Trophoblast cell (in vitro differentiated cells and primary cell): ENCODE measurements around the gene SLIT1.

ENCODE experiments used
- DNase-seq, 2 donors: peaks; one replicate each; pipeline ENCODE4 v3.0.0-alpha.2; 2016
- H2AFZ ChIP-seq: 2 replicates; pipeline ENCODE4 v1.6.1; 2013; ENCODE audit warnings: low read length, moderate library complexity, mild to moderate bottlenecking; ENCODE audit not compliant: insufficient read depth, poor library complexity
- H2AK5ac ChIP-seq: 2 replicates; pipeline ENCODE4 v1.6.1; 2013; ENCODE audit warnings: mild to moderate bottlenecking, low read length
- H2BK120ac ChIP-seq: 2 replicates; pipeline ENCODE4 v1.6.1; 2013; ENCODE audit warnings: low read length, mild to moderate bottlenecking, moderate library complexity; ENCODE audit not compliant: insufficient read depth, poor library complexity
- H2BK12ac ChIP-seq: 2 replicates; pipeline ENCODE4 v1.6.1; 2013; ENCODE audit warnings: mild to moderate bottlenecking, low read length, moderate library complexity
- H2BK5ac ChIP-seq: 2 replicates; pipeline ENCODE4 v1.6.1; 2013; ENCODE audit warnings: low read length, low read depth, moderate library complexity, mild to moderate bottlenecking; ENCODE audit not compliant: poor library complexity
- H3K14ac ChIP-seq: 2 replicates; pipeline ENCODE4 v1.6.1; 2013; ENCODE audit warnings: mild to moderate bottlenecking, low read length
- H3K18ac ChIP-seq: 2 replicates; pipeline ENCODE4 v1.6.1; 2013; ENCODE audit warnings: mild to moderate bottlenecking, low read length
- H3K23ac ChIP-seq: 2 replicates; pipeline ENCODE4 v1.6.1; 2013; ENCODE audit warnings: low read length
- H3K27ac ChIP-seq: 2 replicates; pipeline ENCODE4 v1.5.1; 2013; ENCODE audit warnings: low read depth, mild to moderate bottlenecking, inconsistent platforms, low read length, moderate library complexity
- H3K27me3 ChIP-seq: 2 replicates; pipeline ENCODE4 v1.6.1; 2013; ENCODE audit warnings: inconsistent platforms, mild to moderate bottlenecking, low read length, moderate library complexity; ENCODE audit not compliant: insufficient read depth
- H3K36me3 ChIP-seq, 2 experiments: 1 replicate in 1 of 2; 2 replicates in 1 of 2; pipeline ENCODE4 v1.6.1; 2013; ENCODE audit warnings: low read length in 2 of 2, mild to moderate bottlenecking in 2 of 2, moderate library complexity in 1 of 2; ENCODE audit not compliant: insufficient read depth in 2 of 2, control insufficient read depth in 1 of 2
- H3K4ac ChIP-seq: 2 replicates; pipeline ENCODE4 v1.6.1; 2013; ENCODE audit warnings: low read depth, mild to moderate bottlenecking, low read length, moderate library complexity
- H3K4me1 ChIP-seq, 2 experiments: 1 replicate in 1 of 2; 2 replicates in 1 of 2; pipeline ENCODE4 v1.6.1; 2013; ENCODE audit warnings: low read length in 2 of 2, mild to moderate bottlenecking in 2 of 2, moderate library complexity in 1 of 2; ENCODE audit not compliant: insufficient read depth in 2 of 2, control insufficient read depth in 1 of 2
- H3K4me2 ChIP-seq: 2 replicates; pipeline ENCODE4 v1.6.1; 2013; ENCODE audit warnings: inconsistent platforms, mild to moderate bottlenecking, low read length, moderate library complexity
- H3K4me3 ChIP-seq: 2 replicates; pipeline ENCODE4 v1.5.1; 2013; ENCODE audit warnings: mild to moderate bottlenecking, low read depth, low read length, inconsistent platforms
- H3K79me1 ChIP-seq: one replicate; pipeline ENCODE4 v1.6.1; 2013; ENCODE audit warnings: low read length
- H3K79me2 ChIP-seq: 2 replicates; pipeline ENCODE4 v1.6.1; 2013; ENCODE audit warnings: low read length, mild to moderate bottlenecking; ENCODE audit not compliant: control insufficient read depth, insufficient read depth, poor library complexity
- H3K9ac ChIP-seq: 2 replicates; pipeline ENCODE4 v1.6.1; 2013; ENCODE audit warnings: mild to moderate bottlenecking, low read length
- H3K9me3 ChIP-seq: 2 replicates; pipeline ENCODE4 v1.6.1; 2013; ENCODE audit warnings: low read depth, mild to moderate bottlenecking, control low read depth, inconsistent platforms, low read length; ENCODE audit not compliant: insufficient read depth
- H4K12ac ChIP-seq: 2 replicates; pipeline ENCODE4 v1.6.1; 2013; ENCODE audit warnings: low read depth, mild to moderate bottlenecking, low read length, moderate library complexity
- H4K8ac ChIP-seq: 2 replicates; pipeline ENCODE4 v1.6.1; 2013; ENCODE audit warnings: low read depth, mild to moderate bottlenecking, low read length, moderate library complexity
- H4K91ac ChIP-seq: one replicate; pipeline ENCODE4 v1.6.1; 2013; ENCODE audit warnings: low read depth, mild to moderate bottlenecking, low read length, moderate library complexity
- WGBS: extraction: QIAGEN DNeasy Blood & Tissue Kit; methylation state at CpG from one replicate; pipeline ENCODE4 v1.1.7; 2013; ENCODE audit warnings: missing lambda C conversion rate; ENCODE audit not compliant: insufficient read length, insufficient coverage; ENCODE audit errors: extremely low coverage; 5-methylcytosine and 5-hydroxymethylcytosine counted together

Gene SLIT1

DNA sequence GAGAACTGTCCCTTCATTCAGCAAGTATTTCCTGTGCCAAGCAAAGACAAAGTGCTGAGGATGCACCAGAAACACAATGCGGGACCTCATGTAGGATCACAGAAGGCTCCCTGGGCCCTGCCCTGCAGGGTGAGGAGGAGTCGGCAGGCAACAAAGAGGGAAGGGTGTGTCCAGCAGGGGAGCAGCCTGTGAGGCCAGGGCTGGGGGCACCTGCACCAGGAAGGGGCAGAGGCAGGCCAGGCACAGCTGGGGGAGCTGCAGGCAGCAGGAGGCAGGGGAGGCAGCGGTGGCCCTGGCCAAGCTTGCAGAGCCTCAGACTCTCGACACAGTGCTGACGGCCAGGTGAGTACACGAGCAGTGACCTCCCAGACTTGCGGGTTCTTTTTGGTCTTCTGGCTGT, 123.3 kb downstream of the SLIT1 start:
- Histone ChIP-seq H2AK5ac (no peak overlapping the region), H4K8ac (no peak overlapping the region), H3K79me1 (no peaks in the 10 kb centered on the region), H3K9ac (no peak overlapping the region), H4K12ac (no peak overlapping the region), H3K4me2 (no peak overlapping the region), H3K27me3 (no peaks in the 10 kb centered on the region), H2BK120ac (no peak overlapping the region), H3K9me3 (no peaks in the 10 kb centered on the region), H3K36me3 (no peaks in the 10 kb centered on the region), H3K18ac (no peak overlapping the region), H3K4ac (no peak overlapping the region), H3K4me1 (no peaks in the 10 kb centered on the region), H3K79me2 (no peaks in the 10 kb centered on the region), H2BK12ac (no peak overlapping the region), H3K14ac (no peak overlapping the region), H2BK5ac (no peak overlapping the region), H3K27ac (no peak overlapping the region), H4K91ac (no peak overlapping the region), H3K23ac (no peak overlapping the region), H3K4me3 (no peak overlapping the region), H2AFZ (no peak overlapping the region)
- no peak for DNase-seq
- WGBS = no CpG with 5 or more reads among the region's 7 CpGs

DNA sequence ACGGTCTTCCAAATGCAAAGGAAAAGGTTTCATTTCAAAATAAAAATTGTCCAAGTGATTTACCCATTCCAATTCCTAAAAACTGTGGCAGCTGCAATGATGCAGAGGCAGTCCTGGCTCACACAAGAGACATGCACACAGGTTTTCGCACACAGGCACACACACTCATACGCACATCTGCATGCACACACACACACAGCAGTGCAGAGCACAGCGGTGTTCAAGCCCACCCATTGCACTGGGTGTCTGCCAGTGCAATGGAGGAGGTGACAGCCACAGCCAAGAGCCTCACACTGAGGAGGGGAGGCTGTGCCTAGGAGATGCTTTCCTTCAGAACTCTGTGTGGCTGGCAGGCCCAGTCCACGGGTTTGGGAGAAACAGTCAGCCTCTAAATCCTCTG, 123.7 kb downstream of the SLIT1 start:
- Histone ChIP-seq H3K27ac (no peak overlapping the region), H3K4ac (no peak overlapping the region), H2AK5ac (no peak overlapping the region), H3K79me2 (no peaks in the 10 kb centered on the region), H3K4me2 (no peak overlapping the region), H3K9ac (peak overlapping the region; percentile 22), H4K8ac (no peak overlapping the region), H3K14ac (no peak overlapping the region), H4K91ac (no peak overlapping the region), H2AFZ (no peak overlapping the region), H2BK120ac (no peak overlapping the region), H3K27me3 (no peaks in the 10 kb centered on the region), H3K36me3 (no peaks in the 10 kb centered on the region), H3K79me1 (no peaks in the 10 kb centered on the region), H3K23ac (no peak overlapping the region), H2BK5ac (no peak overlapping the region), H2BK12ac (no peak overlapping the region), H3K18ac (no peak overlapping the region), H4K12ac (no peak overlapping the region), H3K4me1 (no peaks in the 10 kb centered on the region), H3K9me3 (no peaks in the 10 kb centered on the region), H3K4me3 (no peak overlapping the region)
- DNase-seq = no peak
- WGBS = no CpG with 5 or more reads among the region's 5 CpGs

DNA sequence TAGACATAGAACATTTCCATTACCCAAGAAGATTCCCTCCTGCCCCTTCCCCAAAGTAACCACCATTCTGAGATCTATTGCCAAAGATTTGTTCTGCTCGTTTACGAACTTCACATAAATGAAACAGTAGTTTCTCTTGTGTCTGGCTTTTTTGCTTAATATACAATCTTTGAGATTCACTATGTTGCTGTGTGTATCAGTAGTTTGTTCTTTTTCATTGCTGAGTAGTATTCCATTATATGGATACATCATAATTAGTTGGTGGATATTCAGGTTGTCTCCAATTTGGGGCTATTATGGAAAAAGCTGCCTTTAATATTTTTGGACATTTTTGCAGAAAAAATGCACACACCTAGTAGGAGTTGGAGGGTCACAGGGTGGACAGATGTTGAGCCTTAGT, 124.3 kb downstream of the SLIT1 start:
- H4K91ac ChIP-seq = no peak overlapping the region
- no peak overlapping the region for H2BK5ac ChIP-seq
- H2BK12ac ChIP-seq = no peak overlapping the region
- H2AFZ ChIP-seq = no peak overlapping the region
- H3K9me3 ChIP-seq = no peaks in the 10 kb centered on the region
- H2AK5ac ChIP-seq = no peak overlapping the region
- H2BK120ac ChIP-seq = no peak overlapping the region
- no peak overlapping the region for H3K4me2 ChIP-seq
- no peak for DNase-seq
- no peak overlapping the region for H3K23ac ChIP-seq
- H3K4me1 ChIP-seq = no peaks in the 10 kb centered on the region
- H3K36me3 ChIP-seq = no peaks in the 10 kb centered on the region
- H3K18ac ChIP-seq = no peak overlapping the region
- no peak overlapping the region for H3K4ac ChIP-seq
- H3K9ac ChIP-seq = no peak overlapping the region
- no peak overlapping the region for H3K14ac ChIP-seq
- H3K4me3 ChIP-seq = no peak overlapping the region
- WGBS = no CpG with 5 or more reads among the region's 2 CpGs
- no peaks in the 10 kb centered on the region for H3K79me1 ChIP-seq
- H4K12ac ChIP-seq = no peak overlapping the region
- H3K27ac ChIP-seq = no peak overlapping the region
- H4K8ac ChIP-seq = no peak overlapping the region
- H3K79me2 ChIP-seq = no peaks in the 10 kb centered on the region
- no peaks in the 10 kb centered on the region for H3K27me3 ChIP-seq

DNA sequence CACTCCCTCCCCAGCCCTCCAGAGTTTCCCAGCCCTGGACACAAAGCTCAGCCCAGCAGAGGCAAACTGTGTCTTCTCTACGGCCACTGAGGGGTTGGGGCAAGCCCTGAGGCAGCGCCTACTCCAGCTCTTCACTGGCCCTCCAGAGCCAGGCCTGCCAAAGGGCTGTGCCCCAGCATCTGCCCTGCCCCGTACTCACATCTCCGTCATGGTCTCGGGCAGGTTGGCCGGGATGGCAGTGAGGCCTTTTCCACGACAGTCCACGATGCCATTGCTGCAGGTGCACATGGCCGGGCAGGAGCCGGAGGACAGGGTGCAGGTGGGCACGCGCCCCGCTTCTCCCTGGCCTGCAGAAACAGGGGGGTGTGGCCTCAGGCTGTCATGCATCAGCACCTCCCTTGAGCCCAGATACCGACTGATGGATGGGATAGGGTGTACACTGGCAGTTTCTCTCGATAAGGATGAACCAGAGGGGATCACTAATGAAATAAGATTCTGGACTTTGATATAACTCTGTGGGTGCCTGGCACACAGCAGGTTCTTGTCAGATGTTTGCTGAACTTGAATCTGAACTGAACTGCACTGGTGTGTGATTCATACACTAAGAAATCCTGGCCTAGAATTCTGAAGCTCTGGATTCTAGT, 125.2 kb downstream of the SLIT1 start:
- no peak overlapping the region for H3K4me3 ChIP-seq
- no peaks in the 10 kb centered on the region for H3K36me3 ChIP-seq
- no peak overlapping the region for H4K91ac ChIP-seq
- no peaks in the 10 kb centered on the region for H3K4me1 ChIP-seq
- H2BK12ac ChIP-seq = no peak overlapping the region
- no peak overlapping the region for H2AFZ ChIP-seq
- no peak overlapping the region for H3K9ac ChIP-seq
- H3K14ac ChIP-seq = no peak overlapping the region
- H3K23ac ChIP-seq = no peak overlapping the region
- no peaks in the 10 kb centered on the region for H3K79me1 ChIP-seq
- H3K9me3 ChIP-seq = no peaks in the 10 kb centered on the region
- WGBS = no CpG with 5 or more reads among the region's 15 CpGs
- no peak overlapping the region for H3K4me2 ChIP-seq
- no peak for DNase-seq
- no peak overlapping the region for H3K27ac ChIP-seq
- H3K27me3 ChIP-seq = no peaks in the 10 kb centered on the region
- no peak overlapping the region for H4K12ac ChIP-seq
- no peak overlapping the region for H2BK120ac ChIP-seq
- no peak overlapping the region for H3K18ac ChIP-seq
- no peak overlapping the region for H3K4ac ChIP-seq
- H2BK5ac ChIP-seq = no peak overlapping the region
- no peak overlapping the region for H2AK5ac ChIP-seq
- H4K8ac ChIP-seq = no peak overlapping the region
- H3K79me2 ChIP-seq = no peaks in the 10 kb centered on the region
